A549 (cell line): ENCODE measurements around the gene MYH9.

Source experiments
- CTCF ChIP-seq: fragments of >200 bp; sonication (Bioruptor Twin); formaldehyde crosslinking; IDR thresholded peaks from 3 replicates; pipeline ENCODE4 v1.5.1; 2016
- ESRRA ChIP-seq: fragments of 150-350 bp; IDR thresholded peaks from 2 replicates; pipeline ENCODE4 v1.6.1; 2014; ENCODE audit warnings: mild to moderate bottlenecking, low read length, borderline replicate concordance
- HDAC2 ChIP-seq: fragments of 200-600 bp; sonication (generic); IDR thresholded peaks from 2 replicates; pipeline ENCODE4 v1.6.1; 2016
- JUN ChIP-seq, 2 experiments: fragments of >200 bp; sonication (Bioruptor Twin); formaldehyde crosslinking; IDR thresholded peaks; 2 replicates in 1 of 2; 3 replicates in 1 of 2; pipeline ENCODE4 v1.6.1; 2016 to 2017
- KDM1A ChIP-seq: fragments of 200-600 bp; sonication (generic); IDR thresholded peaks from 2 replicates; pipeline ENCODE4 v1.6.1; 2016; ENCODE audit warnings: low read depth, mild to moderate bottlenecking
- MYC ChIP-seq: IDR thresholded peaks from 2 replicates; pipeline ENCODE4 v1.6.1; 2012; ENCODE audit warnings: mild to moderate bottlenecking, inconsistent platforms, low read length, improper control_type of control experiment, borderline replicate concordance
- PBX3 ChIP-seq: IDR thresholded peaks from 2 replicates; pipeline ENCODE4 v1.6.1; 2012
- PHF8 ChIP-seq: fragments of 200-600 bp; sonication (generic); IDR thresholded peaks from 2 replicates; pipeline ENCODE4 v1.6.1; 2016; ENCODE audit warnings: low read depth, mild to moderate bottlenecking, antibody characterized with exemption, moderate library complexity, borderline replicate concordance
- POLR2A ChIP-seq: IDR thresholded peaks from 2 replicates; pipeline ENCODE4 v1.6.1; 2012; ENCODE audit warnings: mild to moderate bottlenecking, low read length
- REST ChIP-seq: fragments of 200-600 bp; sonication (generic); IDR thresholded peaks from 2 replicates; pipeline ENCODE4 v1.6.1; 2016; ENCODE audit warnings: antibody characterized with exemption, mild to moderate bottlenecking, moderate library complexity
- USF2 ChIP-seq: fragments of 450-650 bp; IDR thresholded peaks from 2 replicates; pipeline ENCODE4 v1.6.1; 2014; ENCODE audit warnings: antibody characterized with exemption
- ZFP36 ChIP-seq: fragments of 450-650 bp; IDR thresholded peaks from 2 replicates; pipeline ENCODE4 v1.6.1; 2014; ENCODE audit warnings: borderline replicate concordance; ENCODE audit not compliant: partially characterized antibody

- no peak for TF ChIP-seq CTCF
- TF ChIP-seq PHF8: no peak
- TF ChIP-seq KDM1A: no peak
- no peak for TF ChIP-seq POLR2A
- no peak for TF ChIP-seq PBX3
- no peak for TF ChIP-seq ZFP36
- TF ChIP-seq REST: no peak
- TF ChIP-seq HDAC2: no peak
- no peak for TF ChIP-seq ESRRA
- TF ChIP-seq JUN (IDR thresholded peaks at IDR 0.05): no peak
- no peak for TF ChIP-seq MYC
- TF ChIP-seq USF2: no peak
Observed at GRCh38 chr22:36433318-36434231, 45.8 kb upstream of the MYH9 start.
